Left ventricle myocardium inferior (tissue), 1 donor: ENCODE data around the gene ZNF716. TPM values are rescaled to one million over a fixed set of nuclear protein-coding genes. Genes with fewer than 3 reads are reported as not detected.

ENCODE experiments used
- DNase-seq: peaks from one replicate; pipeline ENCODE4 v3.0.0-alpha.2; 2020
- H3K27ac ChIP-seq: fragments of 200-600 bp; replicated peaks from 2 replicates; pipeline ENCODE4 v1.8.0; 2021
- H3K27me3 ChIP-seq: fragments of 200-600 bp; 2 replicates; pipeline ENCODE4 v1.8.0; 2021; ENCODE audit warnings: low read depth
- H3K36me3 ChIP-seq: fragments of 200-600 bp; 2 replicates; pipeline ENCODE4 v1.8.0; 2021
- H3K4me1 ChIP-seq: fragments of 200-600 bp; 2 replicates; pipeline ENCODE4 v1.8.0; 2021
- H3K4me3 ChIP-seq: fragments of 200-600 bp; 2 replicates; pipeline ENCODE4 v1.8.0; 2021; ENCODE audit warnings: mild to moderate bottlenecking, moderate library complexity
- H3K9me3 ChIP-seq: fragments of 200-600 bp; replicated peaks from 2 replicates; pipeline ENCODE4 v1.8.0; 2021
- intact Hi-C: fragments of 100-400 bp; cut with micrococcal nuclease; formaldehyde crosslinking; loops from one replicate; pipeline ENCODE4 v1.11.0; 2022
- microRNA-seq: library from miRNA; unstranded; fragments of <30 nt; microRNA quantifications from one replicate; pipeline ENCODE4 v1.2.0, GENCODE V29; 2020
- total RNA-seq: library from RNA; stranded (reverse); fragmentation: NEBNext Ultra II Directional; extraction: Animal tissue kit (Norgen Biotek cat#: 25700); gene quantifications from one replicate; pipeline ENCODE4 v1.2.1, GENCODE V29; 2021
- TF ChIP-seq, protein P1 (sequence below): fragments of 200-600 bp; IDR thresholded peaks from 2 replicates; pipeline ENCODE4 v1.8.0; 2021; ENCODE audit warnings: antibody characterized with exemption, mild to moderate bottlenecking, borderline replicate concordance
- donor health status: DM: no; HTN: yes; CAD: no; lungs with severe emphysema.

Gene ZNF716
- total RNA-seq, 1 donor from 2014 or later, result not detected

DNA sequence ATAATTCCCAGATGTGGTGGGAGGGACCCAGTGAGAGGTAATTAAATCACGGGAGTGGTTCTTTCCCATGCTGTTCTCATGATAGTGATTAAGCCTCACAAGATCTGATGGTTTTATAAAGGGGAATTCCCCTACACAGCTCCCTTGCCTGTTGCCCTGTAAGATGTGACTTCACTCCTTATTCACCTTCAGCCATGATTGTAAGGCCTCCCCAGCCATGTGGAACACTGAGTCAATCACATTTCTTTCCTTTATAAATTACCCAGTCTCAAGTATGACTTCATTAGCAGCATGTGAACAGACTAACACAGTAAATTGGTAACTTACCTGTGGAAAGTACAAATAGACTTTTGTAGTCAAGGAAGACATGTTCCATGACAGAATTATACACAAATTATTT lies 55.2 kb downstream of the ZNF716 start:
- H3K4me1 ChIP-seq, result no peaks in the 10 kb centered on the region
- H3K9me3 ChIP-seq, result peaks cover 77% of the 10 kb centered on the region
- H3K27me3 ChIP-seq, result no peaks in the 10 kb centered on the region
- no peaks in the 10 kb centered on the region for H3K36me3 ChIP-seq
- TF ChIP-seq, protein P1, sequence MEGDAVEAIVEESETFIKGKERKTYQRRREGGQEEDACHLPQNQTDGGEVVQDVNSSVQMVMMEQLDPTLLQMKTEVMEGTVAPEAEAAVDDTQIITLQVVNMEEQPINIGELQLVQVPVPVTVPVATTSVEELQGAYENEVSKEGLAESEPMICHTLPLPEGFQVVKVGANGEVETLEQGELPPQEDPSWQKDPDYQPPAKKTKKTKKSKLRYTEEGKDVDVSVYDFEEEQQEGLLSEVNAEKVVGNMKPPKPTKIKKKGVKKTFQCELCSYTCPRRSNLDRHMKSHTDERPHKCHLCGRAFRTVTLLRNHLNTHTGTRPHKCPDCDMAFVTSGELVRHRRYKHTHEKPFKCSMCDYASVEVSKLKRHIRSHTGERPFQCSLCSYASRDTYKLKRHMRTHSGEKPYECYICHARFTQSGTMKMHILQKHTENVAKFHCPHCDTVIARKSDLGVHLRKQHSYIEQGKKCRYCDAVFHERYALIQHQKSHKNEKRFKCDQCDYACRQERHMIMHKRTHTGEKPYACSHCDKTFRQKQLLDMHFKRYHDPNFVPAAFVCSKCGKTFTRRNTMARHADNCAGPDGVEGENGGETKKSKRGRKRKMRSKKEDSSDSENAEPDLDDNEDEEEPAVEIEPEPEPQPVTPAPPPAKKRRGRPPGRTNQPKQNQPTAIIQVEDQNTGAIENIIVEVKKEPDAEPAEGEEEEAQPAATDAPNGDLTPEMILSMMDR, result no peak
- intact Hi-C loops, result no loop called here
- no peak overlapping the region for H3K4me3 ChIP-seq
- H3K27ac ChIP-seq, result no peak overlapping the region
- DNase-seq, result no peak

Small RNA genes lying within 50 kb of the gene (microRNA-seq; reads per million reads assigned to microRNA genes)
- gene MIR3147, result not detected
